Ascending aorta (tissue), 2 donors: ENCODE data around the gene NEURL1. TPM values are rescaled to one million over a fixed set of nuclear protein-coding genes. Genes with fewer than 3 reads are reported as not detected.
"Not testable (repeated sequence)": the region's sequence is repeated elsewhere in the genome, so short reads cannot be mapped to it uniquely, and the experiment has no call there.

Experiments
- DNase-seq, 2 donors: peaks; one replicate each; pipeline ENCODE4 v3.0.0-alpha.2; 2019; ENCODE audit warnings: low spot score in 2 of 2
- H3K27ac ChIP-seq, 2 donors: fragments of 200-600 bp; sonication (generic); one replicate each; pipeline ENCODE4 v1.5.1; 2016 to 2017; ENCODE audit warnings: mild to moderate bottlenecking in 1 of 2
- H3K27me3 ChIP-seq: fragments of 200-600 bp; sonication (generic); one replicate; pipeline ENCODE4 v1.5.1; 2017
- H3K36me3 ChIP-seq, 2 donors: fragments of 200-600 bp; sonication (generic); one replicate each; pipeline ENCODE4 v1.5.1; 2016
- H3K4me1 ChIP-seq, 2 donors: fragments of 200-600 bp; sonication (generic); one replicate each; pipeline ENCODE4 v1.5.1; 2016 to 2017; ENCODE audit warnings: mild to moderate bottlenecking in 1 of 2
- H3K4me3 ChIP-seq, 2 donors: fragments of 200-600 bp; sonication (generic); one replicate each; pipeline ENCODE4 v1.5.1; 2016 to 2017; ENCODE audit warnings: mild to moderate bottlenecking in 1 of 2
- H3K9me3 ChIP-seq, 2 donors: fragments of 200-600 bp; sonication (generic); one replicate each; pipeline ENCODE4 v1.5.1; 2016
- CTCF ChIP-seq, 3 experiments: fragments of 200-600 bp in 2 of 3; fragments of 450-650 bp in 1 of 3; sonication (generic) in 2 of 3; IDR thresholded peaks; one replicate each; pipeline ENCODE4 v1.5.1; 2016 to 2019; ENCODE audit warnings: antibody characterized with exemption in 3 of 3, mild to moderate bottlenecking in 1 of 3, moderate library complexity in 1 of 3
- intact Hi-C: fragments of 100-400 bp; cut with DNase I; formaldehyde crosslinking; loops from one replicate; pipeline ENCODE4 v1.15.1; 2023
- total RNA-seq: library from RNA; depleted of rRNA; stranded (reverse); fragments of >200 nt; gene quantifications from one replicate; pipeline ENCODE4 v1.1.0, GENCODE V29; 2016

NEURL1 gene
- total RNA-seq, 1 donor from 2014 or later, result not detected

- H3K36me3 ChIP-seq, result peaks cover 12 to 22% of the 10 kb centered on the region in 2 donors
- intact Hi-C loops, result no loop called here
- H3K27ac ChIP-seq, result no peak overlapping the region
- no peak for DNase-seq
- TF ChIP-seq CTCF (IDR thresholded peaks at IDR 0.05), result no peak
- no peaks in the 10 kb centered on the region for H3K9me3 ChIP-seq
- H3K27me3 ChIP-seq, result no peaks in the 10 kb centered on the region
- no peak overlapping the region for H3K4me3 ChIP-seq
- H3K4me1 ChIP-seq, result peaks cover 0 to 11% of the 10 kb centered on the region in 2 donors
These were observed 109.3 kb downstream of the NEURL1 start for GRCh38 chr10:103602852-103603155.

GRCh38 chr10:103603382-103603781 lies 109.9 kb downstream of the NEURL1 start:
- Histone ChIP-seq H3K4me1 (peaks cover 0 to 11% of the 10 kb centered on the region in 2 donors), H3K27ac (no peak overlapping the region), H3K9me3 (no peaks in the 10 kb centered on the region), H3K36me3 (peaks cover 12 to 22% of the 10 kb centered on the region in 2 donors), H3K27me3 (no peaks in the 10 kb centered on the region), H3K4me3 (no peak overlapping the region)
- no peak for TF ChIP-seq CTCF (IDR thresholded peaks at IDR 0.05)
- no peak for DNase-seq
- intact Hi-C loops, result no loop called here

GRCh38 chr10:103605359-103606096 lies 112.0 kb downstream of the NEURL1 start:
- intact Hi-C loops, result loop anchor here (1.0 kb wide), 1 partner anchor 81 kb away; no protein-coding TSS in a partner anchor
- Histone ChIP-seq H3K4me3 (no peak overlapping the region), H3K27ac (no peak overlapping the region), H3K27me3 (no peaks in the 10 kb centered on the region), H3K9me3 (no peaks in the 10 kb centered on the region), H3K4me1 (peaks cover 0 to 8% of the 10 kb centered on the region in 2 donors), H3K36me3 (peaks cover 12 to 36% of the 10 kb centered on the region in 2 donors)
- peak; percentile 88 to 93 (median 91) for TF ChIP-seq CTCF (IDR thresholded peaks at IDR 0.05)
- DNase-seq, result peak in 1 of 2 donors; percentile 89

- H3K27me3 ChIP-seq, intact Hi-C loops, H3K4me3 ChIP-seq, H3K9me3 ChIP-seq, DNase-seq, H3K27ac ChIP-seq, H3K4me1 ChIP-seq: not testable (repeated sequence)
- H3K36me3 ChIP-seq, result peaks cover 16 to 41% of the 10 kb centered on the region in 2 donors
These were observed 112.6 kb downstream of the NEURL1 start for GRCh38 chr10:103606097-103606438.

GRCh38 chr10:103607051-103607450 lies 113.5 kb downstream of the NEURL1 start:
- DNase-seq, intact Hi-C loops, H3K4me1 ChIP-seq, H3K27ac ChIP-seq, H3K4me3 ChIP-seq, H3K27me3 ChIP-seq, H3K9me3 ChIP-seq: not testable (repeated sequence)
- H3K36me3 ChIP-seq, result peaks cover 18 to 48% of the 10 kb centered on the region in 2 donors

GRCh38 chr10:103608056-103608455 lies 114.6 kb downstream of the NEURL1 start:
- H3K4me3 ChIP-seq, H3K27ac ChIP-seq, intact Hi-C loops, DNase-seq, H3K9me3 ChIP-seq, H3K27me3 ChIP-seq, H3K4me1 ChIP-seq: not testable (repeated sequence)
- peaks cover 21 to 47% of the 10 kb centered on the region in 2 donors for H3K36me3 ChIP-seq

- Histone ChIP-seq H3K4me3 (no peak overlapping the region), H3K27me3 (no peaks in the 10 kb centered on the region), H3K27ac (no peak overlapping the region), H3K9me3 (no peaks in the 10 kb centered on the region), H3K4me1 (peaks cover 0 to 6% of the 10 kb centered on the region in 2 donors), H3K36me3 (peaks cover 24 to 51% of the 10 kb centered on the region in 2 donors)
- no peak for TF ChIP-seq CTCF (IDR thresholded peaks at IDR 0.05)
- no peak for DNase-seq
- intact Hi-C loops, result no loop called here
These were observed 116.0 kb downstream of the NEURL1 start for GRCh38 chr10:103609231-103610082.
